ENCODE data around the gene FAM124A.

GRCh38 chr13:51318015-51318414 is 95.8 kb downstream of the FAM124A start:
- TF ChIP-seq CTCF (conservative IDR thresholded peaks at IDR 0.05; ENCODE audit: low read length) (no peak), EZH2phosphoT487 (IDR thresholded peaks at IDR 0.05; ENCODE audit: borderline replicate concordance, low read depth, low read length) (no peak)

All from OCI-LY7 (cell line).